ENCODE data around the gene GRB7. TPM values are rescaled to one million over a fixed set of nuclear protein-coding genes. Genes with fewer than 3 reads are reported as not detected.

The GRB7 gene
- total and polyA plus RNA-seq, 2 donors (not counting 3 experiments of a cell fraction or from before 2014, with no cell fraction given) = 0.04 TPM; not detected in 1

DNA sequence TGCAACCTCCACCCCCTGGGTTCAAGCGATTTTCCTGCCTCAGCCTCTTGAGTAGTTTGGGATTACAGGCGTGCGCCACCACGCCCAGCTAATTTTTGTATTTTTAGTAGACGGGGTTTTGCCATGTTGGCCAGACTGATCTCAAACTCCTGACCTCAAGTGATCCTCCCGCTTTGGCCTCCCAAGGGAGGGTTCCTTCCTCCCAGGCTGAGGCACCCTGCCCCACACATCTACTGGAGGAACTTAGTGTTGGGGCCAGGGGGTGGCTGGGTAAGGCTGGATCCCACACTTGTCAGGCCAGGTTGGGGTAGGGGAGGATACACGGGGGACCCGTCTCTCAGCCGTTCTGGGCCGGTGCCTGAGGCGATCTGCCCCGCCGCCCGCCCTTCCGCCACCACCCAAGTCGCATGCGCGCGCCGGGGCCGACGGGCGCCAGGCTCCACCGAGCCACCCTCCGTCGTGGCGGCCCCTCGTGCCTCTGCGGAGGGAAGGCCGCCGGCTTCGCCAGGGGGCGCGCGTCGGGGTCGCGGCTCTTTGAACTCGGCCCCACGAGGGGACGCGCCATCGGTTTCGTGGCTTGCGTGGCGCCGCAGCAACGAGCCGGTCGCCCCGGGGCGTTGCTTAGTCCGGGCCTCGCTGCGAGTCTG lies 15.9 kb downstream of the GRB7 start:
- ChIA-PET CTCF (interaction anchor here (1.8 to 4.9 kb wide), 5 partner anchors 24 to 206 kb away, joined by 8 to 84 read pairs (median 11); partner anchors contain the start of gene MIEN1), POLR2A (no interaction called here)
- H3K9ac ChIP-seq (replicated peaks; ENCODE audit: extremely low read depth, insufficient read depth, low read length) = peak overlapping the region; percentile 25
- peak overlapping the region; percentile 48 for H3K4me2 ChIP-seq (ENCODE audit: insufficient read depth, low read length)
- no peak for TF ChIP-seq MYC (IDR thresholded peaks at IDR 0.05; ENCODE audit: low read depth, low read length)
- TF ChIP-seq GATA2 (IDR thresholded peaks at IDR 0.05; ENCODE audit: insufficient read depth, insufficient read length, low read depth, low read length) = no peak
- no peak for TF ChIP-seq EZH2 (IDR thresholded peaks at IDR 0.05; ENCODE audit: borderline replicate concordance, low read depth, low read length, severe bottlenecking)
- TF ChIP-seq POLR2AphosphoS5 (IDR thresholded peaks at IDR 0.05; ENCODE audit: insufficient read depth, low read depth, low read length) = no peak
- TF ChIP-seq, protein P1, sequence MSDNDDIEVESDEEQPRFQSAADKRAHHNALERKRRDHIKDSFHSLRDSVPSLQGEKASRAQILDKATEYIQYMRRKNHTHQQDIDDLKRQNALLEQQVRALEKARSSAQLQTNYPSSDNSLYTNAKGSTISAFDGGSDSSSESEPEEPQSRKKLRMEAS (IDR thresholded peaks at IDR 0.05; ENCODE audit: insufficient read depth, insufficient read length) = no peak
- no peak for TF ChIP-seq JUN (IDR thresholded peaks at IDR 0.05; ENCODE audit: borderline replicate concordance, insufficient read depth, insufficient read length, low read depth)
- TF ChIP-seq, protein P2, sequence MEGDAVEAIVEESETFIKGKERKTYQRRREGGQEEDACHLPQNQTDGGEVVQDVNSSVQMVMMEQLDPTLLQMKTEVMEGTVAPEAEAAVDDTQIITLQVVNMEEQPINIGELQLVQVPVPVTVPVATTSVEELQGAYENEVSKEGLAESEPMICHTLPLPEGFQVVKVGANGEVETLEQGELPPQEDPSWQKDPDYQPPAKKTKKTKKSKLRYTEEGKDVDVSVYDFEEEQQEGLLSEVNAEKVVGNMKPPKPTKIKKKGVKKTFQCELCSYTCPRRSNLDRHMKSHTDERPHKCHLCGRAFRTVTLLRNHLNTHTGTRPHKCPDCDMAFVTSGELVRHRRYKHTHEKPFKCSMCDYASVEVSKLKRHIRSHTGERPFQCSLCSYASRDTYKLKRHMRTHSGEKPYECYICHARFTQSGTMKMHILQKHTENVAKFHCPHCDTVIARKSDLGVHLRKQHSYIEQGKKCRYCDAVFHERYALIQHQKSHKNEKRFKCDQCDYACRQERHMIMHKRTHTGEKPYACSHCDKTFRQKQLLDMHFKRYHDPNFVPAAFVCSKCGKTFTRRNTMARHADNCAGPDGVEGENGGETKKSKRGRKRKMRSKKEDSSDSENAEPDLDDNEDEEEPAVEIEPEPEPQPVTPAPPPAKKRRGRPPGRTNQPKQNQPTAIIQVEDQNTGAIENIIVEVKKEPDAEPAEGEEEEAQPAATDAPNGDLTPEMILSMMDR (IDR thresholded peaks at IDR 0.05; ENCODE audit: extremely low read depth in 1 of 2, insufficient read depth in 1 of 2, low read depth in 1 of 2, low read length in 2 of 2) = no peak
- no peak for TF ChIP-seq POLR2A (IDR thresholded peaks at IDR 0.05; ENCODE audit: low read depth, low read length)
- no peak for TF ChIP-seq FOS (IDR thresholded peaks at IDR 0.05; ENCODE audit: borderline replicate concordance, insufficient read depth, low read length)
- peaks cover 7 to 11% of the 10 kb centered on the region in 2 experiments for H3K27me3 ChIP-seq (ENCODE audit: control insufficient read depth in 2 of 2, insufficient read depth in 2 of 2, low read length in 2 of 2)
- peak overlapping the region in 2 of 3 experiments; percentile 21 to 71 for H3K4me3 ChIP-seq (replicated peaks in 1 of 3; ENCODE audit: insufficient read depth in 1 of 3, low read depth in 1 of 3, low read length in 3 of 3)
- no peaks in the 10 kb centered on the region for H3K9me1 ChIP-seq (replicated peaks; ENCODE audit: control insufficient read depth, extremely low read depth, insufficient read depth, low read length)
- no peaks in the 10 kb centered on the region for H3K79me2 ChIP-seq (ENCODE audit: control insufficient read depth, insufficient read depth, low read length)
- no peaks in the 10 kb centered on the region for H3K36me3 ChIP-seq (ENCODE audit: control insufficient read depth in 2 of 2, extremely low read depth in 1 of 2, insufficient read depth in 2 of 2, low read length in 2 of 2)
- DNase-seq (ENCODE audit: low read depth, low spot score) (no peak), FAIRE-seq (peak; percentile 21)
- H4K20me1 ChIP-seq (replicated peaks; ENCODE audit: control insufficient read depth, extremely low read depth, insufficient read depth, low read length) = no peaks in the 10 kb centered on the region
- peaks cover 9% of the 10 kb centered on the region for H3K4me1 ChIP-seq (ENCODE audit: control insufficient read depth, extremely low read depth, insufficient read depth, low read length)
- no peak overlapping the region for H3K27ac ChIP-seq (ENCODE audit: insufficient read depth, low read depth, low read length)
- H3K9me3 ChIP-seq (replicated peaks; ENCODE audit: control insufficient read depth, insufficient read depth, low read length) = no peaks in the 10 kb centered on the region
- dilution Hi-C loops (cut with MboI; ENCODE audit: extremely low pct_ligation_motif_present, low sequenced_read_pairs) = no loop called here
- H2AFZ ChIP-seq (ENCODE audit: low read depth, low read length) = peak overlapping the region; percentile 96
- no TSS peak for BruUV-seq (replicated peaks)
- intact Hi-C loops (cut with micrococcal nuclease) = loop anchor here (1.0 to 5.0 kb wide), 4 partner anchors 116 to 227 kb away; partner anchors contain the start of genes PSMD3 and STARD3

Data from endothelial cell of umbilical vein (primary cell).